Body of pancreas (tissue), 4 donors: ENCODE measurements around the gene HOXB5. TPM values are rescaled to one million over a fixed set of nuclear protein-coding genes. Genes with fewer than 3 reads are reported as not detected.
A peak's percentile ranks its signal among the peaks of the same experiment; 100 is the strongest.

Experiments used
- ATAC-seq: fragments of 150-250 bp; one replicate; pipeline ENCODE4 v1.9.1; 2016
- DNase-seq, 4 donors: peaks; one replicate each; pipeline ENCODE4 v3.0.0-alpha.2; 2019
- H3K27ac ChIP-seq, 4 donors: fragments of 200-600 bp; sonication (generic); 1 replicate in 3 of 4; 2 replicates in 1 of 4; pipeline versions ENCODE4 v1.5.1 to v1.6.1; 2016 to 2019; ENCODE audit warnings: mild to moderate bottlenecking in 1 of 4, mixed read lengths in 1 of 4, moderate library complexity in 1 of 4
- H3K27me3 ChIP-seq, 2 donors: fragments of 200-600 bp; sonication (generic); one replicate each; pipeline ENCODE4 v1.6.0; 2016; ENCODE audit warnings: mild to moderate bottlenecking in 1 of 2
- H3K36me3 ChIP-seq, 2 donors: fragments of 200-600 bp; sonication (generic); replicated peaks in 1 of 2; 2 replicates each; pipeline ENCODE4 v1.5.1; 2016; ENCODE audit warnings: low read depth in 2 of 2; ENCODE audit not compliant: insufficient read depth in 1 of 2
- H3K4me1 ChIP-seq: fragments of 200-600 bp; sonication (generic); one replicate; pipeline ENCODE4 v1.6.0; 2016
- H3K4me3 ChIP-seq, 2 donors: fragments of 200-600 bp; sonication (generic); 1 replicate in 1 of 2; 2 replicates in 1 of 2; pipeline ENCODE4 v1.5.1; 2016 to 2019
- H3K9me3 ChIP-seq, 3 donors: fragments of 200-600 bp; sonication (generic); 1 replicate in 2 of 3; 2 replicates in 1 of 3; pipeline ENCODE4 v1.5.1; 2016
- CTCF ChIP-seq, 7 experiments: fragments of 450-650 bp in 4 of 7; fragments of 200-600 bp in 3 of 7; sonication (generic) in 3 of 7; IDR thresholded peaks; one replicate each; pipeline ENCODE4 v1.5.1; 2016 to 2019; ENCODE audit warnings: antibody characterized with exemption in 7 of 7
- POLR2A ChIP-seq, 3 donors: fragments of 450-650 bp; IDR thresholded peaks; one replicate each; pipeline ENCODE4 v1.6.1; 2016; ENCODE audit warnings: antibody characterized with exemption in 3 of 3, mild to moderate bottlenecking in 2 of 3
- WGBS, 2 donors: methylation state at CpG; one replicate each; pipeline ENCODE4 v1.1.5; 2017; 5-methylcytosine and 5-hydroxymethylcytosine counted together
- intact Hi-C: fragments of 100-400 bp; cut with DNase I; formaldehyde crosslinking; loops from one replicate; pipeline ENCODE4 v1.15.1; 2023
- total RNA-seq, 2 donors: library from RNA; depleted of rRNA; stranded (reverse); fragments of >200 nt; gene quantifications; one replicate each; pipeline ENCODE4 v1.1.0, GENCODE V29; 2016

HOXB5 gene
- total RNA-seq, 2 donors from 2014 or later: 0.99 TPM; not detected in 1

GRCh38 chr17:48549281-48549630 lies 44.3 kb downstream of the HOXB5 start:
- no peak for ATAC-seq
- Histone ChIP-seq H3K4me1 (peaks cover 20% of the 10 kb centered on the region), H3K27me3 (peaks cover 0 to 26% of the 10 kb centered on the region in 2 donors), H3K36me3 (no peaks in the 10 kb centered on the region), H3K9me3 (no peaks in the 10 kb centered on the region), H3K27ac (no peak overlapping the region), H3K4me3 (no peak overlapping the region)
- no peak for TF ChIP-seq POLR2A (IDR thresholded peaks at IDR 0.05)
- no peak for TF ChIP-seq CTCF (IDR thresholded peaks at IDR 0.05)
- no peak for DNase-seq
- intact Hi-C loops: no loop called here
- 54 to 64% methylated on average over 3 of the region's 3 CpGs for WGBS, 2 donors

- H3K4me1 ChIP-seq: peaks cover 23% of the 10 kb centered on the region
- no peak for TF ChIP-seq POLR2A (IDR thresholded peaks at IDR 0.05)
- no peak for TF ChIP-seq CTCF (IDR thresholded peaks at IDR 0.05)
- ATAC-seq (no peak), DNase-seq (no peak)
- no peak overlapping the region for H3K4me3 ChIP-seq
- peak overlapping the region in 1 of 4 donors; percentile 12 for H3K27ac ChIP-seq
- no peaks in the 10 kb centered on the region for H3K9me3 ChIP-seq
- 67 to 72% methylated on average over 6 of the region's 6 CpGs for WGBS, 2 donors
- H3K36me3 ChIP-seq: no peaks in the 10 kb centered on the region
- intact Hi-C loops: no loop called here
- peaks cover 0 to 31% of the 10 kb centered on the region in 2 donors for H3K27me3 ChIP-seq
These were observed 44.9 kb downstream of the HOXB5 start for GRCh38 chr17:48548523-48549280.

- Histone ChIP-seq H3K27ac (peak overlapping the region in 1 of 4 donors; percentile 12), H3K4me1 (peaks cover 31% of the 10 kb centered on the region), H3K27me3 (peaks cover 0 to 34% of the 10 kb centered on the region in 2 donors), H3K36me3 (no peaks in the 10 kb centered on the region), H3K4me3 (no peak overlapping the region), H3K9me3 (no peaks in the 10 kb centered on the region)
- TF ChIP-seq CTCF (IDR thresholded peaks at IDR 0.05) (no peak), POLR2A (IDR thresholded peaks at IDR 0.05) (no peak)
- DNase-seq: no peak
- WGBS, 2 donors: 34 to 43% methylated on average over 24 of the region's 24 CpGs
- ATAC-seq: no peak
- intact Hi-C loops: no loop called here
These were observed 45.6 kb downstream of the HOXB5 start for GRCh38 chr17:48547808-48548522.

- DNase-seq (no peak), ATAC-seq (no peak)
- peaks cover 0 to 33% of the 10 kb centered on the region in 2 donors for H3K27me3 ChIP-seq
These were observed 46.4 kb downstream of the HOXB5 start for GRCh38 chr17:48546924-48547807.

More at GRCh38 chr17:48546924-48547807, 46.4 kb downstream of the HOXB5 start:
- Histone ChIP-seq H3K4me1 (peaks cover 33% of the 10 kb centered on the region), H3K36me3 (no peaks in the 10 kb centered on the region), H3K9me3 (no peaks in the 10 kb centered on the region), H3K4me3 (no peak overlapping the region), H3K27ac (peak overlapping the region in 1 of 4 donors; percentile 33)
- TF ChIP-seq POLR2A (IDR thresholded peaks at IDR 0.05): no peak
- TF ChIP-seq CTCF (IDR thresholded peaks at IDR 0.05): no peak
- WGBS, 2 donors: 48 to 55% methylated on average over 10 of the region's 10 CpGs
- intact Hi-C loops: no loop called here
